Measurements from ENCODE around the gene SNRNP27.
A peak's percentile ranks its signal among the peaks of the same experiment; 100 is the strongest.
"Not testable (repeated sequence)": the region's sequence is repeated elsewhere in the genome, so short reads cannot be mapped to it uniquely, and the experiment has no call there.

Gene SNRNP27

DNA sequence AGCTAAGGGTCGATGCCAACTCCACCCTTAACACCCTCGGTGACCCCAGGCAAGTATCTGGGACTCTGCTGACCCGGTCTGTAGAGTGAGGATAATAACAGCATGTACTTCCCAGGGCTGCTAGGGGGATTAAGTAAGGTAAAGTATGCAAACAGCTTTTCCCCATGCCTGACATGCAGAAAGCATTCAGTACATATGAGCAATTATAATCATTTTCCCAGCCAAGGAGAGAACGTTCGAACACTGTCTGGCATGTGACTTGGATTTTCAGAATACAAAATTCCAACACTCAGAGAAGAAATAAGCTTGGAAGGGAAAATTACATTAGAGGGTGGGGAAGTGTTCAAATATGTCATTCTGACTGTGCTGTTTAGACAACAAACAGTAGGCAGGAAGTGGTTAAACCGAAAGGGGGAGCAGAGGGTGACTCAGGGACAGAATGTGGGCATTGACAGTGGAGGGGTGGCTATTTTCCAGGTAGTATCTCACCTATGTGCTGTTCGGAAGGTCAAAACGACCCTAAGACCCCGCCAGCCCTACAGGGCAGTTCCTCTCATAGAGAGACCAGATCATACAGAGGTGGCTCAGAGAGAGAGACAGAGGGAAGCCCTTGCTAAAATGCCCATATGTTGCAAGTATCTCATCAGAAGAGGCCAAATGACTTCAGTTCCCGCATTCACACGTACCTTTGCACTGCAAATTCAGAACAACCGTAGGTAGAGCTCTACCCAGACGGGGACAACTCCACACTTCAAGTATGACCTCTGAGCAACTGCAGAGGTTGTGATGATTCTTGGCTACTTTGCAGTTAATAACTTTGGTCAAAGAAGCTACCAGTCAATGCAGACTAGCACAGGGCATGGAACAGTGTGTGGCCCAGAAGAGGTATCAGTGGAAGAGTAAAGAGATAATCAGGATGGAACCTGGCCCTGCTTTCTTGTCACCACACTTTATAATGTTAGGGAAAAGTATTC is 52.9 kb downstream of the SNRNP27 start:
- peak in 1 of 2 experiments; percentile 19 for DNase-seq (ENCODE audit: low read depth in 2 of 2)

DNA sequence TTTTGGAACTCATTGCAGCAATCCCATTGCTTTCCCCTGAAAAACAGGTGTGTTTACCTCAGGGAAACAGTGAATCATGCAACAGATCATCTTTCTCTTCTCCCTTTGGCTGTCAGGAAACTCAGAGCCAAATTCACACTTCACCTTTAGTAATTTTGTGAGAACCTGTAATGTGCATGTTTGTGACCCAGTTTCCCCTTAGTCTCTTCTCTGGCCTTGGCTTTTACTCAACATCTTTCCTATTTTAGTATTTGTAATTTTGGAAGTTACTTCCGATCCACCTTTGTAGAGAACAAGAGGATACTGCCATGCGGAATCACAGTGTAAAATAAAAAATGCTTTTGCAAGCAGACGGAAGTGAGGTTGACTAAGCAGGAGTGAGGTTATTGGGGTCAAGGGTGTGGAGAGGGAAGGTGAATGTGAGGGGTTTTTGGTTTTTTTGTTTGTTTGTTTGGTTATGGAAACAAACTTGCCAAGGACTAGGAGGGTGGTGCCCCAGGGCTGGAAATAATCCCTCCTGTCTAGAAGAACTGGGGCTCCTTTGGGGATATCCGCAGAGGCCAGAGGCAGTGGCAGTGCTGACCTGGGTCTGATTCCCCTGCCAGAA is 53.7 kb downstream of the SNRNP27 start:
- DNase-seq (ENCODE audit: low read depth in 2 of 2) = no peak

- DNase-seq (ENCODE audit: low read depth in 2 of 2) = no peak
Observed at GRCh38 chr2:69948032-69948962, 54.5 kb downstream of the SNRNP27 start.

- DNase-seq (ENCODE audit: low read depth in 2 of 2) = no peak
Observed at GRCh38 chr2:69948963-69949645, 55.3 kb downstream of the SNRNP27 start.

GRCh38 chr2:69950241-69950640 is 56.5 kb downstream of the SNRNP27 start:
- no peak for DNase-seq (ENCODE audit: low read depth in 2 of 2)

- not testable (repeated sequence) for DNase-seq (ENCODE audit: low read depth in 2 of 2)
Observed at GRCh38 chr2:69950671-69951070, 56.9 kb downstream of the SNRNP27 start.

DNA sequence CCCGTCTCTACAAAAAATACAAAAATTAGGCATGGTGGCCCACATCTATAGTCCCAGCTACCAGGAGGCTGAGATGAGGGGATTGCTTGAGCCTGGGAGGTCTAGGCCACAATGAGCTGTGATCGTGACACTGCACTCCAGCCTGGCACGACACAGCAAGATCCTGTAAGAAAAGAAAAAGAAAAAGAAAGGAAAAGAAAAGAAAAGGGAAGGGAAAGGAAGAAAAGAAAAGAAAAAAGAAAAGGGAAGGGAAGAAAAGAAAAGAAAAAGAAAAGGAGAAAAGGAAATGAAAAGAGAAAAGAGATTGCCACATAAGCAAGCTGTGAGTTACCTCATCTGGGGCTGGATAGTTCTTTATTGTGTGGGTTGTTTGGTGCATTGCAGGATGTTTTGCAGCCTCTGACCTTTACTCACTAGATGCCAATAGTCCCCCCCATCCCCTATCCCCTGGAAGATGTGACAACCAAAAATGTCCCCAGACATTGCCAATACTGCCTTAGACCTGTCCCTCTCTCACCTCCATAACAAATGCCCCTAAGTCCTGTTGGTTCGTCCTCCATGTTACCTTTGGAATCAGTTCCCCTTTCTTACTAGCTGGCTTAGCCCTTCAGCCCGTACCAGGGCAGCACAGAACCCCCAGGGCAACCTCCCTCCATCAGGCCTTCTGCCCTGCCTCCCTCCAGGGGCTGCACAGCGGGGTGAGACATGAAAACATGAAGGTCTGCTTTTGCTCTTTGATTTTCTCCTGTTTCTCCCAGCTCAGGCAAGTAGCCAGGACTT is 58.8 kb downstream of the SNRNP27 start:
- no peak for DNase-seq (ENCODE audit: low read depth in 2 of 2)

GRCh38 chr2:69954084-69954483 is 60.3 kb downstream of the SNRNP27 start:
- no peak for DNase-seq (ENCODE audit: low read depth in 2 of 2)
